Motor neuron (in vitro differentiated cells): Measurements from ENCODE around the gene CLTRN. TPM values are rescaled to one million over a fixed set of nuclear protein-coding genes. Genes with fewer than 3 reads are reported as not detected.

Experiments
- ATAC-seq, 8 experiments: fragments of 200-7000 bp; cut with Tn5 transposase; replicated peaks in 6 of 8; 2 replicates each; pipeline ENCODE4 v1.8.0; 2021; ENCODE audit warnings: mild to moderate bottlenecking in 8 of 8, moderate library complexity in 8 of 8
- H3K27ac ChIP-seq, 2 donors: fragments of 250-450 bp; sonication (Bioruptor Pico); 2 replicates each; pipeline ENCODE4 v1.9.0; 2021; ENCODE audit warnings: antibody characterized with exemption in 2 of 2, mild to moderate bottlenecking in 2 of 2, moderate library complexity in 1 of 2
- H3K4me1 ChIP-seq, 2 donors: fragments of 250-450 bp; sonication (Bioruptor Pico); replicated peaks in 1 of 2; 2 replicates each; pipeline ENCODE4 v1.6.1; 2021; ENCODE audit warnings: antibody characterized with exemption in 2 of 2, mild to moderate bottlenecking in 2 of 2, moderate library complexity in 1 of 2
- H3K4me3 ChIP-seq, 5 donors: fragments of 250-450 bp; sonication (Bioruptor Pico); 2 replicates each; pipeline ENCODE4 v1.9.0; 2021; ENCODE audit warnings: antibody characterized with exemption in 5 of 5, mild to moderate bottlenecking in 5 of 5, moderate library complexity in 4 of 5
- WGBS, 10 experiments: fragments of 450-650 bp; shearing (Covaris generic); methylation state at CpG; one replicate each; pipeline ENCODE4 v1.0.0; 2022; 5-methylcytosine and 5-hydroxymethylcytosine counted together
- in situ Hi-C, 9 experiments: fragments of 400-800 bp; cut with MboI; loops; one replicate each; pipeline ENCODE4 v1.15.0; 2021; ENCODE audit warnings: low sequenced_read_pairs in 9 of 9, low pct_unique_long_range_greater_than_20kb in 2 of 9; ENCODE audit not compliant: unreplicated experiment in 9 of 9
- total RNA-seq, 8 experiments: library from RNA; unstranded; fragments of 300-600 nt; gene quantifications; 2 replicates each; pipeline versions ENCODE4 v1.2.3 to v1.2.4, GENCODE V29; 2022

The CLTRN gene
- total RNA-seq, 8 experiments from 2014 or later, result 0.28 to 2.2 (median 1.0) TPM; not detected in 1

DNA sequence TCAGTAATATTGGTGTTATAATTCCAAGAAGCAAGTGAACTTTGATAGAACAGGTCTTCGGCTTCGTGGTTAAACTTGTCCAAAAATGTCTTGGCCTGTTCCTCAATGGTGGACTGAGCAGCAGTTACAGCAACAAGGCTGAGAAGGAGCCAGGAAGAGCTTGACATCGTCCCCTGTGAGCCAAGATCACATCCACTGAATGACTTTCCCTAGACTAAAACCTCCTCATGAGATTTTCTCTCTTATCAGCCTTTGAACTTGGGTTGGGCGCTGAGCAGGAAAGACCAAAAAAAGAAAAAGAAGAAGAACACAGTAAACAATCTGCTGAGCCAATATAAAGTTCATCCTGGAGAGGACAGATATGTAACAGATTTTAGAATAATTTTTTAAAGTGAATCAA, 63.9 kb downstream of the CLTRN start, which contains the start of gene ACE2:
ACE2 (minus strand) TSS at position 216 of the 400 bp plus-strand sequence; CDS start at position 167, 49 bp downstream.
- WGBS, 10 experiments, result 0 to 100% (median 81%) methylated on average over 1 to 4 of the region's 4 CpGs; no CpG with 5 or more reads in 5 of the 10 experiments
- ATAC-seq, result no peak
- H3K4me1 ChIP-seq, result no peaks in the 10 kb centered on the region
- no peak within 1 kb of the TSS for H3K4me3 ChIP-seq
- H3K27ac ChIP-seq, result no peak within 1 kb of the TSS
- in situ Hi-C loops, result no loop called here

DNA sequence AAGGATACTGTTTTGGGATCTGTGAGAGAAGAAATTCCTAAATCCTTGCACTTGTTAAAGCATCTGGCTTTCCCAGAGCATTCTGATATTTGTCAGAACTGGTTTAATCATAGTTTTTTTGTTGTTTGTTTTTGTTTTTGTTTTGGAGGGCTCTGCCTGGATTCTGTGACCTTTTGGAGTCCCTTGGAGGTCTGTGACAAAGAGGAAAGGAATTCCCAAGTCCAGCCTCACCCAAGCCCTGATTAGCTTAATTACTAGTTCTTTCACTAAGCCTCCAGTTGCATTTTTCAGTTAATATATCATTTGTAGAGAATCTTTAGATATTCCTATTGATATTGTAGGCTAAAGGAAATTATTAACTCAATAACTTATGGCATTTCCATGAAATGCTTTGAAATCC, 64.6 kb downstream of the CLTRN start:
- no peak overlapping the region for H3K27ac ChIP-seq
- H3K4me3 ChIP-seq, result no peak overlapping the region
- no peak for ATAC-seq
- H3K4me1 ChIP-seq, result no peaks in the 10 kb centered on the region
- in situ Hi-C loops, result no loop called here

DNA sequence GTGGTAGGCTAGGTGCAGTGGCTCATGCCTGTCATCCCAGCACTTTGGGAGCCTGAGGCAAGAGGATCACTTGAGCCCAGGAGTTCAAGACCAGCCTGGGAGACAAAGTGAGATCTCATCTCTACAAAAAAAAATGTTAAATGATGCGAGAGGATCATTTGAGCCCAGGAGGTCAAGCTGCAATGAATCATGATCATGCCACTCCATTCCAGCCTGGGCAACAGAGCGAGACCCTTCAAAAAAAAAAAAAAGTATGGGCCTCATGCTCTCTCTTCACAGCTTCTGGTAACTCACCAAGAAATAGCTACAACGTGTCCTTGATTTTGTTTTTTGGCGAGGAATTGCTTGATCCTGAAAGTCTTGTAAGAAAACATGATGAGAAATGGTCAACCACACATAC, 65.1 kb downstream of the CLTRN start:
- in situ Hi-C loops, result no loop called here
- WGBS, 10 experiments, result 75 to 100% methylated on average over 2 to 3 of the region's 4 CpGs; no CpG with 5 or more reads in 8 of the 10 experiments
- H3K4me1 ChIP-seq, result no peaks in the 10 kb centered on the region
- no peak overlapping the region for H3K4me3 ChIP-seq
- ATAC-seq, result no peak
- H3K27ac ChIP-seq, result no peak overlapping the region

DNA sequence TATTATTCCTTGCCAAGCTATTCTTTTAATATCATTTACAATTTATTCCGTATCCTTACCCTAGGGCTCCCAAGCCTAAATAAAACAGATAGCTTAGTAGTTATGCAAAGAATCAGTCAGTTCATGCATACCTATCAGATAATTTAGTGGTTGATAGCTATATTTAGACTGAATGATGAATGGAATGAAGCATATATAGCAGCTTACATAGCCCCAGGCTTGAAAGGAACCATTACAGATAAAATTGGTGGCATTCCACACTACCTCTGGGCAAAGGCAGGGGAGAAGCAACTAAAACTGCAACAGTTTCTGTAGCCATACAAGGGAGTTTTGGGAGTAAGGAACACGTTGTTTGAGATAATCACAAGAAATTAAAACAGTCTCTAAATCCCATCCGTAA, 66.6 kb downstream of the CLTRN start:
- Histone ChIP-seq H3K27ac (no peak overlapping the region), H3K4me1 (no peaks in the 10 kb centered on the region), H3K4me3 (no peak overlapping the region)
- in situ Hi-C loops, result no loop called here
- peak in 3 of 8 experiments; percentile 19 to 69 (median 50) for ATAC-seq
- WGBS, 10 experiments, result 0 to 83% (median 77%) methylated on average over 2 to 3 of the region's 3 CpGs; no CpG with 5 or more reads in 5 of the 10 experiments

DNA sequence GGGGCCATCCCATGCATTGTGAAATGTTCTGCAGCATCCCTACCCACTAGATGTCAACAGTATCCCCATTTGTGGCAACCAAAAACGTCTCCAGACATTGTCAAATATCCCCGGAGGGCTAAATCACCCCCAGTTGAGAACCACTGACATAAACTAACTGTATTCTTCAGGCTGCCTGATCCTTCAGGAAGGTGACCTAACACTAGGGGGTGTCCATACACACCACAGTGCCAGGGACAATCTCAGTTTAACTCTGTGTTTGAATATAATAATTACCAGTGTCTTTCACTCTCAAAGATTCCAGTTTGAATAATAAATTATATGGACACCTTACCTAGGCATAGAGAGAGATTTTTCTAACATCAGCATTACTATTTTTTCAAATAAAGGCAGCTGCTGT, 70.2 kb downstream of the CLTRN start:
- 0 to 29% (median 0%) methylated on average over 1 to 2 of the region's 2 CpGs; no CpG with 5 or more reads in 7 of the 10 experiments for WGBS, 10 experiments
- ATAC-seq, result peak in 1 of 8 experiments; percentile 29
- no peaks in the 10 kb centered on the region for H3K4me1 ChIP-seq
- no peak overlapping the region for H3K27ac ChIP-seq
- in situ Hi-C loops, result no loop called here
- no peak overlapping the region for H3K4me3 ChIP-seq

DNA sequence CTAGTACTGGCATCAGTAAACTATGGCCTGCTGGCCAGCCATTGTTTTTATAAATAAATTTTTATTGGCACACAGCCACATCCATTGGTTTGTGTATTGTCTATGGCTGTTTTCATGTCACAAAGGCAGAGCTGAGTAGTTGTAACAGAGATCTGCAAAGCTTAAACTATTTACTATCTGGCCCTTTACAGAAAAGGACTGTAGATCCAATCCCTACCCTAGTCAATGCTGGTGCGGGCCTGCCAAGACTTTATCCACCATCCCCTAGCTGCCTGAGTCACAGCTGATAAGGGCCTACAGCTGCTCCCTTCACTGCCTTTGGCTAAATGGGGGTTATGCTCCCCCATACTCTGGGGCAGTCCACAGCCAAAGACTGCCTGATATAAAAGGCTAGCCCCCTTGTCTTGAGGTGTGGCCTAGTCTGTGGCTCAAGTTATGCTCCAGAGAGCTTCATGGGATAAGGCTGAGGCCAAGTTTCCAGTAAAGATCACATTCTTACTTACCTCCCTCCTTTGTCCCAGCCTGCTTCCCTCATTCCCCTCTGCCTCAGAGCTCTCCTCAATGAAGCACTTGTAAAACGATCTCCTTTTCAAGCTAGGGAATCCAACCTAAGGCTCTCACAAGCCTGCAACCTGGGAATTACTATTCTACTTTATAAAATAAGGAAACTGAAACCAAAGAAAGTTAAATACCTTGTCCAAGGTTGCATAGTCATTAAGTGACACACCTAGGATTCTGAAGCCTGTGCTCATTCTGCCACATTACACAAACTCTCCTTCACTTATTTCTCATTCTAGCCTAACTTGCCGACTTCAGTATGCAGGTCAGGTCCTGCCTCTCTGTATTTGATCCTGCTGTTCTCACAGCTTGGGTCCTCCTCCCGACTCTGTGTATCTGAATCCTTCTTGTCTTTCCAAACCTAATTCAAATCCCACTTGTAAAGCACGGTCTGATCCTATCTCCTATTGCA, 84.5 kb downstream of the CLTRN start:
- WGBS, 10 experiments, result 0 to 100% (median 43%) methylated on average over 1 to 5 of the region's 5 CpGs; no CpG with 5 or more reads in 5 of the 10 experiments
- no peak for ATAC-seq
- no peak overlapping the region for H3K27ac ChIP-seq

More for the DNA sequence above, 84.5 kb downstream of the CLTRN start:
- in situ Hi-C loops, result no loop called here
- H3K4me1 ChIP-seq, result no peaks in the 10 kb centered on the region
- H3K4me3 ChIP-seq, result no peak overlapping the region

Other genes starting within 250 kb of the CLTRN start
- 10 to 100 TPM in 7 of 8 experiments, 1 to 10 TPM in 1; 7.7 to 41.6 (median 13.9) TPM for gene PIR, start 171.5 kb downstream of the CLTRN start, total RNA-seq
- 1 to 10 TPM in 1 of 8 experiments, under 1 TPM in 3, not detected in 4; 0.05 to 1.4 (median 0.18) TPM for gene BMX, start 164.0 kb downstream of the CLTRN start, total RNA-seq
- gene ACE2, start 63.8 kb downstream of the CLTRN start, total RNA-seq, result under 1 TPM in 1 of 8 experiments, not detected in 7; 0.09 TPM
- gene CA5B, start 73.5 kb upstream of the CLTRN start, total RNA-seq, result 100 to 1,000 TPM in 1 of 8 experiments, 10 to 100 TPM in 2, 1 to 10 TPM in 5; 2.1 to 103 (median 6.5) TPM
- 10 to 100 TPM in 4 of 8 experiments, 1 to 10 TPM in 4; 7.8 to 19.6 (median 10.3) TPM for gene ZRSR2, start 125.7 kb upstream of the CLTRN start, total RNA-seq
- 100 to 1,000 TPM in 2 of 8 experiments, 10 to 100 TPM in 6; 50.0 to 137 (median 77.4) TPM for gene AP1S2, start 190.0 kb upstream of the CLTRN start, total RNA-seq